Epidermal melanocyte (primary cell): ENCODE data around the gene ING4.
"Not testable (repeated sequence)": the region's sequence is repeated elsewhere in the genome, so short reads cannot be mapped to it uniquely, and the experiment has no call there.

Source experiments
- DNase-seq: peaks from one replicate; pipeline ENCODE4 v3.0.0; 2011; ENCODE audit warnings: low spot score; ENCODE audit not compliant: insufficient read length

Gene ING4

DNA sequence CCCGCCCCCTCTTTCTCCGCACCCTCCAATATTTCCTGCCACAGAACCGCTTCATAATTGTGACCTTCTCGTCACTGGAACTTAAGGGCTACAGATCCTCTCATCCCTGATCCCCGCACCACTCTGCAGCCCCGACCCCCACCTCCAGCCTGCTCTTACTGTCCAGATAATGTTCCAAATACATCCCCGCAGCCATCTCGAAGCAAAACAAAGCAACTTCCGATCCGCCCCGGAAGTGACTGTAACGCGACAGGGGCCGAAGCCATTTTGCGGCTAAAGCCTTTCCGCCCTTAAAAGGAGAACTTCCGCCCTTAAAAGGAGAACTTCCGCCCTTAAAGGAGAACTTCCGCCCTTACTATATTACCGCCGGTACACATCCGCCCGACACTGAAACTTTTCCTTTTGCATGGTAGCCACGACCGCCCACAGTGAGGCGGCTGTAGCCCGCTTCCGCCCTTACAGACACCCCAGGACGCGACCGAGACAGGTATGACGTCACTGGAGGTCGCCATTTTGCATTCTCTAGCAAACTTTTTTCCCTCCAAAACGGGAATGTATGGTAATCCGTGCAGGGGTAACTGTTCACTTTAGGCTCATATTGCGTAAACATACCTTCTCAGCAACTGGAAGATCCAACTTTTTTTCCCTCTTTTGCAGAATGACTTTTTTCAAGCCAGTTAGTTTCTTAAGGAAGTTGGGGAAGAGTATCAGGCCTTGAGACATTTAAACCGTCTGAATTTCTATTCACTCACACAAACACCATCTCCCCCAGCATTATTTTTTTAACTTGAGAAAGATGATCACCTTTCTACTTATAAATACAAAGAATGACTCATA, at the start of gene ING4:
ING4 (minus strand) TSS at position 214 of the 837 bp plus-strand sequence; CDS start at position 196, 18 bp downstream.
- peak; percentile 99 for DNase-seq

DNA sequence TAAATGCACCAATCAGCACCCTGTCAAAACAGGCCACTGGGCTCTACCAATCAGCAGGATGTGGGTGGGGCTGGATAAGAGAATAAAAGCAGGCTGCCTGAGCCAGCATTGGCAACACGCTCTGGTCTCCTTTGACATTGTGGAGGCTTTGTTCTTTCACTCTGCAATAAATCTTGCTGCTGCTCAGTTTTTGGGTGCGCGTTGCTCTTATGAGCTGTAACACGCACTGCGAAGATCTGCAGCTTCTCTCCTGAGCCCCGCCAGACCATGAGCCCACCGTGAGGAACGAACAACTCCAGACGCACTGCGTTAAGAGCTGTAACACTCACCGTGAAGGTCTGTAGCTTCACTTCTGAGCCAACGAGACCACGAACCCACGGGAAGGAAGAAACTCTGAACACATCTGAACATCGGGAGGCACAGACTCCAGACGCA, 46.1 kb upstream of the ING4 start:
- DNase-seq = no peak

DNA sequence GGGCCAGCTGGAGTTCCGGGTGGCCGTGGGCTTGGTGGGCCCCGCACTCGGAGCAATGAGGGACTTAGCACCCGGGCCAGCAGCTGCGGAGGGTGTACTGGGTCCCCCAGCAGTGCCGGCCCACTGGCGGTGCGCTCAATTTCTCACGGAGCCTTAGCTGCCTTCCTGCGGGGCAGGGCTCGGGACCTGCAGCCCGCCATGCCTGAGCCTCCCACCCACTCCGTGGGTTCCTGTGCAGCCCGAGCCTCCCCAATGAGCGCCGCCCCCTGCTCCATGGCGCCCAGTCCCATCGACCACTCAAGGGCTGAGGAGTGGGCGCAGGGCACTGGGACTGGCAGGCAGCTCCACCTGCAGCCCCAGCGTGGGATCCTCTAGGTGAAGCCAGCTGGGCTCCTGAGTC, 45.4 kb upstream of the ING4 start:
- DNase-seq = not testable (repeated sequence)

DNA sequence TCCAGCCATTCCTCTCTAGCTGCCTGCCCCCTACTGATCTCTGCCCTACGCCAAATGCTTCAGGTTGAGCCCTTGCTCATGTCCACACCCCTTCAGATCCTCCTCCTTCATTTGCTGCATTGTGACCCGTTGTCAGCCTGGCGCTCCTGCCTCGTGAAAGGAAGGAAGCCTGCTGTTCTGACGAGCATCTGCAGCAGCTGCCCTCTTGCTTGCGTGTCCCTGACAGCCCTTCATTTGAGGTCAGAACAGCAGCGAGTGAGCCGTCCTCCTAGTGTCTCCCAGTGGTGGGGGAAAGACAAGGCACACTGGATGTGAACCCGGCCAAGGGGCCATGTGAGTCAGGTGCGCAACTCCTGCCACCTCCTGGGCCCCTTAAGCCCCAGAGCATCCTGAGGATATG, 40.7 kb upstream of the ING4 start:
- no peak for DNase-seq

DNA sequence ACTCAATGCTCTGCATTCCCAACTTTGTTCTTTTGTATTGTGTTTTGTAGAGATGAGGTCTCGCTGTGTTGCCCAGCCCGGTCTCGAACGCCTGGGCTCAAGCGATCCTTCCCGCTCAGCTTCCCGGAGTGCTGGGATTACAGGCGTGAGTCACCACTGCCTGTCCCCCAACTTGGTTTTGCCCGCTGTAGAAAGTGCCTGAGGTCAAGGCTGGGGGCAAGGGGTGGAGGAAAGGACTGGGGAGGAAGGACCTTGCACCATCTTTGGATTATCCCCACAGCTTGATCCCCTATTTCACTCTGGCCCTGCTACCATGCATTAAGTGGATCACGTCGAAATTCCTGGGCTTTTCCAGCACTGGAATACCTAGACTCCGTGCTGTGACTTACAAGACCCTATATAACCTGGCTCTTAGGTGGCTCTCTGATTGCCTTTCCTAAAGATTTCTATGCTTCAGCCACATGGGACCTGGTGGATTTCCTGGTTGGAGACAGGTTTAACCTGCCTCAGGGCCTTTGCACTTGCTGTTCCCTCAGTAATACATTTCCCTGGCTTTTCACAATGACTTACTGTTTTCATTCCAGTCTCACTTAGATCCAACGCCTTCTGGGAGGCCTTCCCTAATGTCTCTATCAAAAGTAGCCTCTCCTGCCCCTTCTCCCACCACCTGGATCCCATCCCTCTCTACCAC, 38.3 kb upstream of the ING4 start:
- no peak for DNase-seq

DNA sequence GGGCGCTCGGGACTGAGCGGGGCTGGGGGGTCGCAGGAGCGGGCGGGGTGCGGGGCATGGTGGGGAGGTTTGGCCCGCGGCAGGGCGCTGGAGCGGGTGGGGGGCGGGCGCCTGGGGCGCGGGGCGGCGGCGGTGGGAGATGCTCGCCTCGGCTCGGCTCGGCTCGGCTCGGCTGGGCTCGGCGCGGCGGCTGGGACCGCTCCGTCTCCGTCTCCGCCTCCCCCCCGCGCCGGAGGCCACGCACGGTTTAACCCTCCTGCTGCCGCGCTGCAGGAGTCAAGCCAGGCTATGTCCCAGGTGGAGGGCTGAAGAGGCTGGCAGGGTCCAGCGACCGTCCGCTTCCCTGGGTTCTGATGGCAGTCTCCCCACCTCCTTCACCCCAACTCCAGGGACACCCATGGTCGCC, 37.7 kb upstream of the ING4 start, which contains the start of gene PIANP:
PIANP (minus strand) TSS at position 170 of the 406 bp plus-strand sequence. CDS start 2,754 bp downstream, outside the sequence.
- DNase-seq = peak; percentile 67

DNA sequence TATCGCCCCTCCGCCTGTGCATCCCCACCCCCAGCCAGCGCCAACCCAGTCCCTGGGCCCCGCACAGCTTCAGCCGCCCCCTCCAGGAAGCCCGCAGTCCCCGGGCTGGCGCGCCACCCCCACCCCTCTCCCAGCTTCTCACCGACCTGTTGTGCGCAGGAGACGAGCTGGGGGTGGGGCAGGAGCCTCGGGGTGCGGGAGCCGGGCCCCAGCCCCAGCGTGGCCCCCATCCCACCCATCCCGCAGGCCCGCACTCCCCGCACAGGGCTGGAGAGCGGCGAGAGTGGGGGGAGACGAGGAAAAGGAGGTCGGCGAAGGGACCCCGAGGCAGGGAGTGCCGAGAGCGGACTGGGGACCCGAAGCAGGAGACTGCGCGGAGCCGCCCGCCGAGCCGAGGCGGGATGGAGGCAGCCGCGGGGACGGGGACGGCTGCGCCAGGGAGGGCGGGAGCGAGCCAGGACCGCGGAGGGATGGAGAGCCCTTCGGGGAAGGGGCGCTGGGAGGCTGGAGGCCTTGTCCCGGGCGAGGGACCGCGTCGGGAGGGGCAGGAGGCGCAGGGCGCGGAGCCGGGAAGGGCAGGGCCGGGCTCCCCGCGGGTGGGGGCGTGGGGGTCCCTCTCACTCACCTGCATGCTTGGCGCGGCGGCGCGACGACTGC, 37.2 kb upstream of the ING4 start:
- DNase-seq = no peak

DNA sequence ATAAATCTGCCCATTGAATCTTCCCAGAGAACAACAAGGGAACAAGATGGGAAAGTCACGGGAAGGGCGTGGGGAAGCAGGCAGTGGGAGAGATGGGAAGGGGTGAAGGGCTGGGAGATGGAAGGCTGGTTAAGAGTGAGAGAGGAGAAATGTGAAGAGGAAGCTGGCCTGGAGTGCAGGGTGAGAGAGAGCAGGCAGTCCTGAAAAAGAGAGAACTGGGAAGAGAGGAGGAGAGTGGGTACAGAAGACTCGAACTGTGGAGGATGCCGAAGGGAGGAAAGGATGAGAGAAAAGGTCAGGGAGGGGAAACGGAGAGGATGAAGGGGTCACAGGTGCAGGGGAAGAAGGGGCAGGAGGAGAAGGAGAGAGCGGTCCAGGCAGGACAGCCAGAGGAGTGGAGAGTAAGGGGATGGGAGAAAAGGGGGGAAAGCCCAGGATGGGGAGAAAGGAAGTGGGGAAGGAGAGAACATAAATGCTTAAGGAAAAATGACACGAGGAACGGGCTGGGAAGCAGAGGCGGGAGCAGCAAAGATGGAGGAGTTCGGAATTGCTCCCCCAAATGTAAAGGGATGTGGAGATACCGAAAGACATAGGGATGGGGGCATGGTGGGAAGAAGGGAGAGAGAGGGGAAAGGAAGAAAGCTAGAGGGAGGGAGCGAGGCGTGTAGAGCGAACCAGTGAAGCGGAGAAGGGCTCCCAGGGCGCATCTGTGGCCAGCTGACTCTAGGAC, 36.5 kb upstream of the ING4 start:
- no peak for DNase-seq

DNA sequence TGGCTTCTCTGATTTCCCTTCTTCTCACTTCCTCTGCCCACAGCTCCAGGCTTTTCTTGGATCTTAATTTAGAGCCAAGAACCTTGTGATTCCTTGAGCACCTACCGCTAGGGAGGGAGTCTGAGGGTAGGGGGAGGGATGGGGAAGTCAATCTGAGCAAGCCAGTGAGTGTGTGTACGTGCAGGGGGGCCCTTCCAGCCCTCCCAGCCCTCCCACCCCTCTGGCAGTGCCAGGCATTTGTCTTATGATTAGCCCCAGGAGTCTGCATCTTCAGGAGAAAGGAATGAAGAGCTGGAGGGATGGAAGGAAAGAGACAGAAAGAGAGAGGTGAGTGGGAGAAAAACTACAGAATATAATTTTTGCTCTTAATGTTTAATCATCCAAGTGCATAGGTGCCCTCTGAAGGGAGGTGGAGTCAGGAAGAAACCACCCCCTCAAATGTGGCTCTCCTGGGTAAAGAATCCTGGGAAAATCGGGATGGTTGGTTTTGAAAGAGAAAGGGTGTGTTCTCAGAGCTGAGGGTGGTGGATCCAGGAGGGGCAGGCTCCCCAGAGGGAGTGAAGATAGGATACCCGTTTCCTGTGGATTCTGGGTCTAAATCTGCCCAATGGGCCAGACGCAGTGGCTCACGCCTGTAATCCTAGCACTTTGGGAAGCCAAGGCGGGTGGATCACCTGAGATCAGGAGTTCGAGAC, 35.6 kb upstream of the ING4 start:
- DNase-seq = no peak

DNA sequence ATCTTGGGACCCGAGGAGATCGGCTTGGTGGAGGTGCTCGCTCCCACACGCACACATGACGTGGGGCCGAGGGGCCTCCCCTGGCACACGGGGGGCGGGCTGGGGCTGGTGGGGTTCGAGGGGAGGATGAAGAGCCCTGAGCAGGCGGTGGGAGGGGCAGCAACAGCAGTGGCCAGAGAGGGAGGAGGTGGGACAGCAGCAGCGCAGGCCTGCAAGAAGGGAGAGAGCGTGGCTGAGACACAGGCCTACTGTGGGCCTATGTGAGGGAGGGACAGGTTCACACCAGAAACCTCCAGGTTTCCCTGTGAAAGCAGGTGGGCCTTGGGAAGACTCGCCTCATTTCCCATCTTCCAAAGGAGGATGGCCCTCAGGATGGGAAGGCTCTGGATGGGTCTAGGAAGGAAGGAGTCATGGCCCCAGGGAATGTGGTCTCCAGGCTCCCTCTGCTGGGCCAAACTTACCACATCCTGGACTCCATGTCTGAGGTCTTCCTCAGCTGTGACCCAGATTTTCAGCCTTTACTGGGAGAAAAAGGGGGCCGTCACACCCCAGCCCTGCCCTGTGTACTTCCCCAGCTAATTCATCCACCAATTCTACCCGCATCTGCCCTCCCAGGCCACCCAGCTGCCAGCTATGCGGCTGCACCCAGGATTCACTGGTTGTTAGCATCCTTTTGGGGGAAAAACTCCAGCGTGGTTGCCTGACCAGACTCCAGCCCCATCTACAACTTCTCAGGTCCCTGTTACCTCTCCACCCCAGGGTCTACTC, 34.8 kb upstream of the ING4 start:
- peak; percentile 79 for DNase-seq

DNA sequence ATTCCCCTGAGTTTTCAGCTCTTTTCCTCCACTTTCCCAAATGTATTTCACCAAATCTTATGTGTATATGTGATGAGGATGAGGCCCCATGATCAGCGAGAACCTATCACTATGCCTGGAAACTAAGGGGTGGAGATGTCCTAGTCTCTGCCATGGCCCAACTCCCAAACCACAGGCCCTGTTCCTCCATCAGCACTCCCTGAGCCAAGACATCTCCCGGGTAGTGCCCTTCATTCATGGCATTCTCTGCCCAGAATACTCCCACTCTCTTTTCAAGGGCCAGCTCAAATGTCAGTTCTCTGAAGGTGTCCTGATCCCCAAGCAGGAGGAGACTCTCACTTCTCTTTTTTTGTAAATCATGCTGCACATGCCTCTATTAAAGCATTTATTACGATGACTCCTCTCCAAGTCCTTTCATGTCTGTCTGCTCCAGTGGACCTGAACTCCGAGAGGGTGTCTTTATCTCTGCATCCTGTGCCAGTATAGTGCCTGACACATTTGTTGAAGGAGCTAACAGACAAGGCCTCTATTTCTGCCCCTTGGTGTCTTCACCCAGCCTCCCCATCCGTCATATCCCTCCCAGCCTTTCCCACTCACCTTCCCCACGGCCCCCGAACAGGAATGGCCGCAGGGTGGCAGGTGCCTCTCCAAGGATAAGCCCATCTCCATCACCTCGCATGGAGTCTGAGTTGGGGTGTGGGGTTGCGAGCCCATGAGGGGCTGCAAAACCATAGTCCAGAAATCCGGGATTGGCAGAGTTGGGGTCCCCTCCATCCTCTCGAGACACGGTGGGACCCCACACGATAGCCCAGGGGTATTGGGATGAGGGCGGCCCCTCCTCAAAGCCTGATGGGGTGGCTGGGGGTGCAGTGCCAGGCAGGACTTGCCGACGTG, 34.0 kb upstream of the ING4 start:
- no peak for DNase-seq

DNA sequence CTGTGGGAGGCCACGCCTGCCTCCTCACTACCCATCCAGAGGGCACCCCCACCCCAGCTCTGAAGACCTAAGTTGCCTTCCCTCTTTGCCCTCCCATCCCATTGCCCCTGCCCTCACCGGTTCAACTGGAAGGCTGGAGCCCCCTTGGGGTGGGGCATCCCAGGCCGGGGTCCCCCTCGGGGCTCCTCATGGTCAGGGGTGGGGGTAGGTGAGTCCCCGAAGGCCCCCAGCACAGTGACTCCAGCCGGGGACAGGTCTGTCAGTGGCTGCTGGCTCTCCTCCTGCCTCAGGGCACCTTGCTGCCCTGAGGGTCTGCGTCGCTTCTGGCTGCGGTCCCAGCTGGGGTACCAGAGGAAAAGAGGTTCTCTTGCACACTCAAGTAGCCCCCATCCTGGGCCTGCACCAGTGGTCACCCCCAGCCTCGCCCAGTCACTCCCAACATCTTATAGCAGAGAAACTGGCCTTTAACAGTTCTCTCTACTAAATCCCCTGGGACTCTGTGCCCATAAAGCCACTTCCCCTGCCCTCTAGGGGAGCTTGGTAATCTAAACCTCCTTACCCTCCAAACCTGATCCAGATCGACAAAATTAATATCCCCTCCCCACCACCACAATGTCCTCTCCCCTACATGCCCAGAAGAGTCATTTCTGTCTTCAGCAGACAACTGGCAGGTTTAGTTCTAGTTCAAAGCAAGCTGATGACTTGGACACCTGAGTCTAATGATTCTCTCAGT, 32.6 kb upstream of the ING4 start:
- DNase-seq = no peak

DNA sequence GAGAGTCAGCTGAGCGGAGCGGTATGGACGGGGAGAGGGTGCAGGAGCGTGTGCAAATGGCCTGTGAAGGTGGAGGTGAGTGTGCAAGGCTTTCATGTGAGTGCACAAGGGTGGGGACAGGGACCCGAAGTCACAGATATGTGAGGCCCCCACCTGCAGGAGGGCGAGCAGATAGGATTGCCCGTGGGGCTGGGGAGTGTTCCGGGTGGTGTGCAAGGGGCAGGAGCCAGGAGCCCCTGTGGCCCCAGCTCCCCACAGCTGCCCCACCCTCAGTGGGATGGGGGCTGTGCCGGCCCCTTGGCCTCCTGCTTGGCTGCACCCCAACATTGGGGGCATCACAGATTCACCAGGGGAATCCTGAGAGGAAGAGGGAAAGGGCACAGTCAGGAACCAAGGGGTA, 31.8 kb upstream of the ING4 start:
- DNase-seq = no peak

DNA sequence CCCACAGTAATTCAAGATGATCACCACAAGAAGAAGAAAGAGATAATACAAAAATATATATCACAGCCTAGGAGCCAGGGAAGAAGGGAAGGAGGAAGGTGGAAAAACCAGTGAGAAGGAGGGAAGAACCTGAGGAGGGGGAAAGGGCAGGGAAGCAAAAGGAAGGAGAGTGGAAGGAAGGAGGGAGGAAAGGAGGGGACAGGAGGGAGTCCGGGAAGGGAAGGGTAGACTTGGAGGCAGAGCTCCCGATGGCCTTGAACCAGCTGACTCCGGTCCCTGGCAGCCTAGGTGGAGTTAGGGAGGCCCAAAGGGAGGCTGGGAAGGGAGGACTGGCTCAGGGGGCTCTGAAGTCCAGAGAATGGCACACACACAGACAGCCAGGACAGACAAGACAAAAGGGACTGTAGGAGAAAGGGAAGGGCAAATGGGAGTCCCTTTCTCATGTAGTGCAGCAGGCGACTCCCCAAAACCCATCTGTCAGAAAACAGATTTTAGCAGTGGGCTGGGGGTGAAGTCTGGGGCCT, 31.0 kb upstream of the ING4 start:
- DNase-seq = no peak

DNA sequence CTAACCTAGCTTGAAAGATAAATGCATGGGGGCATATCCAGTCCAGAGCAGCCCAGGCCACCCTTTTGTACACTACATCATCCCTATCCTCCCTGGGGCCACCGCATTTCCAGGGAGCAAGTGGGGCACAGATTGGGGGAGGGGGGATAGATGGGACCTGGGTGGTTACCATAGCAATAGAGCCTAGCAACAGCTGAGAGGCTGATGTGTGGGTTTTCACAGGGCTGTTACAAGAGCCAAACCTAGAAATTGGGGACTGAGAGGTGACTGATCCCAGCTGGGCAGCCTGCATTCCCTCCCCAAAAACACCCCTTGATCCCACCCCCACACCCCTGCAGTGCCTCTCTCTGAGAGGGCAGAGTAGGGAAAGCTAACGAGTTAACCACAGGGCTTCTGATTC, 30.0 kb upstream of the ING4 start:
- DNase-seq = no peak

DNA sequence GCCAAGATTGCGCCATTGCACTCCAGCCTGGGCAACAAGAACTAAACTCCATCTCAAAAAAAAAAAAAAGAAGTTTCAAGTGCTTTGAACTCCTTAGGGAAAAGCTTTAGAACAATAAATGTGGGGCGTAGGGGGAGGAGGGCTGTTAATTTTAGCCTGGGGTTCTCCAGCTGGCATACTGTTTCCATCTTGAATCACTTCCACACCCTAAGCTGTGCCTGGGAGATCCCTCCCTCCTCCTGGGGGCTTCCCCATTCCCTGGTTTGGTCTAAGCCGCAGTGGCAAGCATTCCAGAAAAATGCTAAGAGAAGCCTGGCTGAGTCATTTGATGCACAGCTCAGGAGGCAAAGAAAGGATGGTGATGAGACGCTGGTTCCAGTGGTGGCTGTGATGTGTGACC, 28.6 kb upstream of the ING4 start:
- DNase-seq = no peak

DNA sequence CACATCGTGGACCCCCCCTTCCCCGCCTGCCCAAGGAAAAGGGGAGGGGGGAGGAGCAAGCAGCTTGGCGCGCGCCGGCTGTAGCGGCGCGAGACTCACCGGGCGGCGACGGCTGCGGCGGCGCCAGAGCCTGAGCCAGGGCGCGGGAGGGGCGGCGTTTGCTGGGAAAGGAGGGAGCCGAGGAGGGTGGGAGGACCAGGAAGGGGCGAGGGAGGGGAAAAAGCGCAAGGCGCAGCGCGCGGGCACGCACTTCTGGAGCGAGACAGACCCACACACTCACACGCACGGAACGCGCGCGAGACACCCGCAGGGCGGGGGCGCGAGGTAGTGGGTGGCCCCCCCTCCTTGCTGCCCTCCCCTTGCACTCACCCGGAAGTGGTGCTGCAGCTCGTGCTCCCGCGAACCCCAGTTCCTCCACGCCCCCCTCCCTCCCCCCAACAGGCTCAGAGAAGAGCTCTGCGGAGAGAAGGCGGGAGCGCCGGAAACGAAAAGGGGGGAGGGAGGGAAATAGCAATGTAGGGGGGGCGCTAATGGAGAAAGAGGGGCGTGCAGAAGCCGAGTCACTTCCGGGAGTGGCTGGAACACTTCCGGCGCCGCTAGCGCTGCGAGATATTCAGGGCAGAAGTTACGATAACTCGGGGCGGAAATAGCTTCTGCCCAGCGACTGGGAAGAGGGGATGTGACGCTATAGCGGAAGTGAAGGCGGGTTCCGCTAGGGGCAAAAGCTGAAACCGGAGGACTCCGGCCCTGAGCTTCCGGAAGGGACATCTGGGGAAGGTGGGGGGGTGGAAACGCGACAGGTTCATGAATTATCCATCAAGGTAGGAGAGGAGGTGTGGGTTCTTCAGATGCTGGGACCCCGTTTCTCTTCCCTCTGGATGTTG, 26.3 kb upstream of the ING4 start, which contains the start of gene ZNF384:
ZNF384 (minus strand) TSS at position 377 of the 884 bp plus-strand sequence. CDS start 9,855 bp downstream, outside the sequence.
- peak; percentile 98 for DNase-seq
